Tibial nerve (tissue), 4 donors: Measurements from ENCODE around the gene FNDC3B. TPM values are rescaled to one million over a fixed set of nuclear protein-coding genes. Genes with fewer than 3 reads are reported as not detected.

Source experiments
- DNase-seq, 2 donors: peaks; one replicate each; pipeline ENCODE4 v3.0.0-alpha.2; 2019; ENCODE audit warnings: low spot score in 2 of 2
- H3K27ac ChIP-seq, 4 donors: fragments of 200-600 bp; sonication (generic) in 3 of 4; one replicate each; pipeline ENCODE4 v1.5.1; 2017 to 2019; ENCODE audit warnings: mild to moderate bottlenecking in 1 of 4
- H3K27me3 ChIP-seq, 2 donors: fragments of 200-600 bp; sonication (generic) in 1 of 2; one replicate each; pipeline versions ENCODE4 v1.5.1 to v1.6.0; 2017 to 2019
- H3K36me3 ChIP-seq, 3 donors: fragments of 200-600 bp; sonication (generic); one replicate each; pipeline ENCODE4 v1.5.1; 2018 to 2019
- H3K4me1 ChIP-seq, 4 donors: fragments of 200-600 bp; sonication (generic) in 3 of 4; one replicate each; pipeline ENCODE4 v1.5.1; 2017 to 2019
- H3K4me3 ChIP-seq, 4 donors: fragments of 200-600 bp; sonication (generic) in 3 of 4; one replicate each; pipeline ENCODE4 v1.5.1; 2017 to 2019; ENCODE audit warnings: mild to moderate bottlenecking in 1 of 4, moderate library complexity in 1 of 4
- H3K9me3 ChIP-seq, 4 donors: fragments of 200-600 bp; sonication (generic) in 3 of 4; one replicate each; pipeline ENCODE4 v1.5.1; 2017 to 2019
- CTCF ChIP-seq, 5 experiments: fragments of 200-600 bp in 3 of 5; fragments of 450-650 bp in 2 of 5; sonication (generic) in 3 of 5; IDR thresholded peaks; one replicate each; pipeline ENCODE4 v1.5.1; 2016 to 2019; ENCODE audit warnings: antibody characterized with exemption in 5 of 5, mild to moderate bottlenecking in 3 of 5, moderate library complexity in 2 of 5
- EP300 ChIP-seq, 2 donors: sonication (generic); formaldehyde crosslinking; IDR thresholded peaks; one replicate each; pipeline ENCODE4 v1.6.1; 2017; ENCODE audit warnings: antibody characterized with exemption in 2 of 2, mild to moderate bottlenecking in 1 of 2
- POLR2A ChIP-seq, 2 donors: fragments of 450-650 bp; IDR thresholded peaks; one replicate each; pipeline ENCODE4 v1.6.1; 2017; ENCODE audit warnings: antibody characterized with exemption in 2 of 2, mild to moderate bottlenecking in 2 of 2, moderate library complexity in 2 of 2
- WGBS, 2 donors: methylation state at CpG; one replicate each; pipeline ENCODE4 v1.1.5; 2018; 5-methylcytosine and 5-hydroxymethylcytosine counted together
- total RNA-seq, 4 donors: library from RNA; depleted of rRNA; stranded (reverse); fragments of >200 nt; gene quantifications; one replicate each; pipeline ENCODE4 v1.1.0, GENCODE V29; 2016

Gene FNDC3B
- total RNA-seq, 4 donors from 2014 or later, result 87.5 to 106 (median 95.7) TPM

- TF ChIP-seq POLR2A (IDR thresholded peaks at IDR 0.05), result no peak
- no peak for TF ChIP-seq EP300 (IDR thresholded peaks at IDR 0.05)
- TF ChIP-seq CTCF (IDR thresholded peaks at IDR 0.05), result no peak
- no peak for DNase-seq
- Histone ChIP-seq H3K27me3 (no peaks in the 10 kb centered on the region), H3K9me3 (no peaks in the 10 kb centered on the region), H3K4me3 (no peak overlapping the region), H3K4me1 (no peaks in the 10 kb centered on the region), H3K27ac (no peak overlapping the region), H3K36me3 (no peaks in the 10 kb centered on the region)
- WGBS, 2 donors, result 77 to 84% methylated on average over 5 of the region's 5 CpGs
These were observed 25.2 kb upstream of the FNDC3B start for GRCh38 chr3:172014145-172014544.

GRCh38 chr3:172018364-172018763 is 21.0 kb upstream of the FNDC3B start:
- H3K36me3 ChIP-seq, result no peaks in the 10 kb centered on the region
- no peak for DNase-seq
- TF ChIP-seq POLR2A (IDR thresholded peaks at IDR 0.05) (no peak), CTCF (IDR thresholded peaks at IDR 0.05) (no peak), EP300 (IDR thresholded peaks at IDR 0.05) (no peak)

GRCh38 chr3:172020763-172021162 is 18.6 kb upstream of the FNDC3B start:
- Histone ChIP-seq H3K4me1 (no peaks in the 10 kb centered on the region), H3K27me3 (no peaks in the 10 kb centered on the region), H3K4me3 (no peak overlapping the region), H3K9me3 (no peaks in the 10 kb centered on the region), H3K36me3 (no peaks in the 10 kb centered on the region), H3K27ac (no peak overlapping the region)
- no peak for DNase-seq
- TF ChIP-seq CTCF (IDR thresholded peaks at IDR 0.05) (no peak), EP300 (IDR thresholded peaks at IDR 0.05) (no peak)
- WGBS, 2 donors, result 92 to 97% methylated on average over 2 of the region's 2 CpGs

More at GRCh38 chr3:172018364-172018763, 21.0 kb upstream of the FNDC3B start:
- H3K4me1 ChIP-seq, result no peaks in the 10 kb centered on the region
- H3K27me3 ChIP-seq, result no peaks in the 10 kb centered on the region
- H3K9me3 ChIP-seq, result no peaks in the 10 kb centered on the region
- H3K4me3 ChIP-seq, result no peak overlapping the region
- no peak overlapping the region for H3K27ac ChIP-seq

- Histone ChIP-seq H3K36me3 (no peaks in the 10 kb centered on the region), H3K27ac (no peak overlapping the region), H3K4me3 (no peak overlapping the region), H3K4me1 (no peaks in the 10 kb centered on the region), H3K27me3 (no peaks in the 10 kb centered on the region), H3K9me3 (no peaks in the 10 kb centered on the region)
- WGBS, 2 donors, result 71 to 77% methylated on average over 1 of the region's 1 CpG
- no peak for DNase-seq
- TF ChIP-seq CTCF (IDR thresholded peaks at IDR 0.05) (no peak), POLR2A (IDR thresholded peaks at IDR 0.05) (no peak), EP300 (IDR thresholded peaks at IDR 0.05) (no peak)
These were observed 18.2 kb upstream of the FNDC3B start for GRCh38 chr3:172021164-172021563.

GRCh38 chr3:172021859-172022258 is 17.5 kb upstream of the FNDC3B start:
- no peak overlapping the region for H3K27ac ChIP-seq
- no peaks in the 10 kb centered on the region for H3K9me3 ChIP-seq
- TF ChIP-seq EP300 (IDR thresholded peaks at IDR 0.05) (no peak), CTCF (IDR thresholded peaks at IDR 0.05) (no peak), POLR2A (IDR thresholded peaks at IDR 0.05) (no peak)
- no peaks in the 10 kb centered on the region for H3K27me3 ChIP-seq
- no peak overlapping the region for H3K4me3 ChIP-seq
- H3K36me3 ChIP-seq, result no peaks in the 10 kb centered on the region
- H3K4me1 ChIP-seq, result no peaks in the 10 kb centered on the region
- 76 to 81% methylated on average over 4 of the region's 4 CpGs for WGBS, 2 donors
- DNase-seq, result no peak
